Activated T-helper 9 cell treated with anti-CD3 and anti-CD28 coated beads, Interleukin-2, amount 50 U/mL, for 16 hours (primary cell): ENCODE data around the gene POLR2M.
A peak's percentile ranks its signal among the peaks of the same experiment; 100 is the strongest.

Source experiments
- DNase-seq: peaks from one replicate; pipeline ENCODE4 v3.0.0-alpha.2; 2020; ENCODE audit warnings: low read depth

Gene POLR2M

DNA sequence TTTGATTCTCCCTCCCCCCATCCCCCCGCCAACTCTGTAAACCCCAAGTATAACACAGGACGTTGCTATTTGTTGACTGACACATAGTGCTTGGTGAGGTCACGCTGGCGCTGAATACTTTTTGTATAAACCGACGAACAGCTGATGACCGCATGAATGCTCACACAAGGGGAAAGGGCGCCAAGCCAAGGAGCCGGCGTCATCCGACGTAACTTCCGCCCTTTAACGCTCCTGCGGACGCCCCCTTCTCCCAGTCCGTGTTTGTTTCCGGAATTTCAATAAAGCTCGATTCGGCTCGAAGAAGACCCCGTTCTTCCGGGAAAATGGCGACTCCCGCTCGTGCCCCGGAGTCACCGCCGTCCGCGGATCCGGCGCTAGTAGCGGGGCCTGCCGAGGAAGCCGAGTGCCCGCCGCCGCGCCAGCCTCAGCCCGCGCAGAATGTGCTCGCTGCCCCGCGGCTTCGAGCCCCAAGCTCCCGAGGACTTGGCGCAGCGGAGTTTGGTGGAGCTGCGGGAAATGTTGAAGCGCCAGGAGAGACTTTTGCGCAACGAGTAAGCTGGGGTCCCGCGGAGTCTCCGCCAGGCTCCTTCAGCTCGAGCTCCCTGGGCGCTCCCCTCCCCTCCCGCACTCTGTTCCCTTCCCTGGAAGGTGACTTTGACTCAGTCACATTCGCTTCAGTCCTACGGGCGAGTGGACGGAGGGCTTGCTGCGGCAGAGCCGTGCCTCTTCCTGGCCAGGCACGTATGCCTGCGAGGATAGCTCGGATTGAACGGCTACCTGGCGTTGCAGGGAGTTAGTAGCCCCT is at the start of gene POLR2M:
Gene POLR2M (plus strand): TSS at position 310 of the 805 bp plus-strand sequence. CDS start 129 bp downstream, at position 439.
- DNase-seq, result peak; percentile 84

DNA sequence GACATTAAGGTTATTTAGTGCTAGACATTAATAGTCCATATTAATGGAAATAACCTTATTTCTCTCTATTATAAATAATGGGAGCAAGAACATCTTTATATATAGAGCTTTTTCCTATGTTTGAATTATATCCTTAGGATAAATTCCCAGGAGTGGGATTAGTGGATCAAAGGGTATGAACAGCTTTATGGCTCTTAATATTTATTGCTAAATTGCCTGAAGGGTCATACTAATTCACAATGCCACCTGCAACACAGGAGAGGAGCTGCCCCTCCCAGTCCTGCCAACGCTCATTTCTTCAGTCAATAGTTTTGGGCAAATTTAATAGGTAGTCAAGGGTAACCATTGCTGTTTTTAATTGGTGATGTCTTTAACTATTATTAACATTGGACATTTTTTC is 48.9 kb upstream of the POLR2M start:
- no peak for DNase-seq

GRCh38 chr15:57662091-57662744 is 44.3 kb upstream of the POLR2M start:
- DNase-seq, result no peak

DNA sequence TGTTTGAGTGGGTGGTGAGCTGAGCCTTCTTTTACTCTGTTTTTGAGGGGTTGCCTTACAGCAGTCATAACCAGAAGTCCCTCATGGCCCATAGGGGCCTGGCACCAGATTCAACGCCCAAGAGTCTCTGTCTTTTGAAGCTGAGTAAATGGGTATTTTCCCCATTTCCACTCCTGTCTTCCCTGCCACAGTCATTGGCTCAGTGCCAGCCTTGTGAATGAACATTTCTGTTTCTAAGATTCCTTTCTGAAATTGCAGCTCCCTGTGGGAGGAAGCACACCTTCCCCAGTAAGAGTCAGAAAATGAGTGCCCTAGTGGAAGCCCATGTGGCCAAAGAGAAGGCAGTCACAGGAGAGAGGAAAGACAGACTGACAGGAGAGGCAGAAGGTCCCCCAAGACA is 43.7 kb upstream of the POLR2M start:
- DNase-seq, result no peak

GRCh38 chr15:57663262-57663661 is 43.3 kb upstream of the POLR2M start:
- DNase-seq, result no peak

- no peak for DNase-seq
Measured at GRCh38 chr15:57665194-57665593, 41.3 kb upstream of the POLR2M start.

DNA sequence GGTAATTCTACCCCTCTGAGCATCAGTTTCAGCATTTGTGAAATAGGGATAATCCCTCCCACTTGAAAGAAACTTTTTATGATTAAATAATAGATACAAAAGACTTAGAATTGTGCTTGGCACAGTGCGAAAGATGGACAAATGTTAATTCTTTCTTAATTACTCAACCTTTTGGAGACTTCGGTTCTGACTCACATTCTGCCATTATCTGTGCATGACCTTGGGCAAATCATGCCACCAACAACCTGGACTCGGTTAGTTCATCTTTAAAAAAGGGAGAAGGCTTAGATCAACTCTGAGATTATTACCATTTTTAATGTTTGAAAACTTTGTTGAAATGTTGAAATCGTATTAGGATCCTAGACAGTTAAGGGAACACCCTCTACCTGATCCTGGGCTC is 40.6 kb upstream of the POLR2M start:
- no peak for DNase-seq

GRCh38 chr15:57667171-57667849 is 39.2 kb upstream of the POLR2M start:
- no peak for DNase-seq

GRCh38 chr15:57668016-57668415 is 38.5 kb upstream of the POLR2M start:
- DNase-seq, result no peak

DNA sequence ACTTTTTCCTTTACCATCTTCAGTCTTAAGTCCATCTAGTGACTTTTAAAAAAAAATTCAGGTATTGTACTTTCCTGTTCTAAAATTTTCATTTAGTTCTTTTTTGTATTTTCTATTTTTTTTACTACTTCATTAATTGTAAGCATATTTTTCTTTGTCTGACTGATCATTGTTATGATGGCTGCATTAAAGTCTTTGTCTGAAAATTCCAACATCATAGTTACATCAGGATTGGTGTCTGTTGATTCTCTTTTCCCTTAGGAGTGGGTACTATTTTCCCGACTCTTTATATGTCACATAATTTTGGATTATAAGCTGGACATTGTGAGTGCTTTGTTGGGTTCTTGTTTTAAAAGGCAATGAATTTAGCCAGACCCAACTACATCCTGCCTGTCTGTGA is 34.9 kb upstream of the POLR2M start:
- no peak for DNase-seq

DNA sequence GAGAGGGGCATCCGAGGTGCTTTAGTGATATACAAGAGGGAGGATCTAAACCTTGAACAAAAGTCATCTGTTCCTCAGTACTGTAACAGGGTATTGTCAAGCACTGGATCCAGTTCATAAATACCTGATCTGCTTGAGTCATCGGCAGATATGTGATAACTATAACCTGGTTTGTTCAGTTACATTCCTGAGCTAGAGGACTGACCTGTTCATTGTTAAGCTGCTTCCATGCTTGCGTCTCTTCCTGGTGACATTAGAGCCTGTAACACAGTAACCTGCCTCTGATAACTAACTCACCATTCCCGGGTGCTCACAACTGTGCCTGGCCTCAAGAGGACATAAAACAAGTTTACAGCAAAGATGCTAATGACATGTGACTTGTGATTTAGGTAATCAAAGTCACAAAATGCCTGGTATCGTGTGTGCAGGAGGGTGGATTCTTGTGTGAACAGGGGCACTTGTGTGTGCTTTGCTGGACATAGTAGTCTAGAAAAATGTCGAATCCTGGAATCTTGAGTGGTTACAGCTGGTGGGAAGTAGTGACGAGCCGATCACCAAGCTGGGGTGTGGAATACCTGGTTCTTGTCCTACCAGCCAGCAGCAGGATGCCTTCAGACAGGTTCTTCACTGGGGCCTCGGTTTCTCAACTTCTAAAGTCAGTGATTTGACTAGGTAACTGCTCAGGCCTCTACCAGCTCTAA is 30.9 kb upstream of the POLR2M start:
- no peak for DNase-seq

DNA sequence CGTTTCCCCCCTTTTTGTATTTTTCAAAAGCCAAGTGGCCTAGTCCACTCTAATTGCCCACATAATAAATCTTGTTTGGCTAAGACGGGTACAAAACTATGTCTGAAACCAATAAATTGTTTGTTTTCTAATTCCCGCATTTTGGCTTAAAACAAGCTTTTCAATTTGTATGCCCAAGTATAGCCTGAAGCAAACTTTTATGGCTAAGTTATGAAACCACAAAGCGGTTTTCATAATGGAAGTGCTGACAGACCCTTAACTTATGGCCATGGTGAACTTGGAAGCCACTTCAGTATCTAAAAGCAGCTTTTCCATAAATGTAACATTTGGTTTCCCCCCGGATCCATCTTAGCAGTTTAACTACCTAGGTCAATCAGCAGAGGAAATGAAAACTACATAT is 29.9 kb upstream of the POLR2M start:
- no peak for DNase-seq

DNA sequence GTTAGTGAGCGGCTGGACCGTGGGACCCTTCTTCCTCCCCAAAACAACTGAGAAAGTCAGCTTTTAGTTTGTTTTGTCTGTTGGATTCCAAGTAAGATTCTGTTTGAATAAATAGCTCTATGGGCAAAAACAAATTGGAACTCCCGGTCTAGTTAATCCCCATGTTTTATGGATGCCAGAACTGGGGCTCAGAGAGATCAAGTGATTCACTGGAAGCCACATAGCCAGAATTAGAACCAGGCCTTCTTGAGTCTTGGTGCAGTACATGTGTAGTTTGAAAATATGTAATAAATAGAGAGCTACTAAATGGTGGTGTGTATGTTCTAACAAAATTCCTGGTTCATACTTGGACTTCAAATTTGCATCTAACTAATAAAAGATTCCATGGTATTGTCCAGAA is 29.3 kb upstream of the POLR2M start:
- DNase-seq, result no peak

DNA sequence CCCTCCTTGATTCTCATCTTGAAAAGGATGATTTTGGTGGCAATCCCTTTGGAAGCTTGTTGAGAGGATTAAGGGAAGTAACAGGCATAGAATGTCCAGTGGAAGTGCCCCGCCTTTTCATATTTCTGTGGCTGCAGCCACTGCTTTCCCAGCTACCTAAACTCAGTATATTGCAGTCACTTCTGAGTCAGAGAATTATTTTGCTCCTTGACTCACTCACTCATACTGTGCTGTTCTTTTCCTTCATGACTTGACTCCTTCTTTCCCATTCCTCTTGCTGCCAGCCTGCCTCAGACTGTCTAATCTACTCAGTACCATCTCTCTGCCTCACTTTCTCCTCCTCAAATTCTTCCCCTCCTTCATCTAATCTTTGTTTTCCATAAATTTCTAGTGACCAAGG is 26.5 kb upstream of the POLR2M start:
- no peak for DNase-seq

- DNase-seq, result no peak
Measured at GRCh38 chr15:57681011-57681410, 25.5 kb upstream of the POLR2M start.

- DNase-seq, result no peak
Measured at GRCh38 chr15:57683481-57683880, 23.0 kb upstream of the POLR2M start.

- no peak for DNase-seq
Measured at GRCh38 chr15:57684491-57685151, 21.9 kb upstream of the POLR2M start.

GRCh38 chr15:57685306-57686095 is 21.0 kb upstream of the POLR2M start:
- no peak for DNase-seq

- DNase-seq, result no peak
Measured at GRCh38 chr15:57686657-57687056, 19.9 kb upstream of the POLR2M start.

DNA sequence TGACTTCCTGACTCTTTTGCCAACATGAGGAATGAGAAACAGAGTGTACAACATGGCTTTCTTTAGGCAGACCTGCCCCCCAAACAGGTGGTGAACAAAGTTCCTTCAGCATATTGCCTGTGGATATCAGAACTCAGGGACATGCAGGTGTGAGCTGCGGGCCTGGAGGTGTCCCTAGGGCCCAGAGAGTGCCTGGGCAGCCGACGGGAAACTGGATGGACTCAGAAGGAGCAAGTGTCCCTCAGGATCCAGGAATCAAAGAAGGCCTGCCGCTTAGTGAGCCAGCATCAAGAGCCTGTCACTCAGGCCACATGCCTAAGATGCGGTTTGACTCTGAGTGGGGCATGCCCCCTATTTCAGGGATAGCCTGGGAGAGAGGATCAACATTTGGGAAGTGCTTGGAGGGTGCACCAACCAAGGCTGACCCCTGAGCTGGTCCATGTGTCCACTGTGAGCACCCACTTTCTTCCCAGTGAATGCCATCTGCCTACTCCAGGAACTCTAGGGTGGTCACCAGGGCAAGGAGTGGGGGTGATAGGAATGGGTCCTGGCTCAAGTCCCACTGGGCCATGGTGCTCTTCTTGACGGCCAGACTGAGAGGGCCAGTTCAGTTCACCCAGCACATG is 16.1 kb upstream of the POLR2M start:
- no peak for DNase-seq

DNA sequence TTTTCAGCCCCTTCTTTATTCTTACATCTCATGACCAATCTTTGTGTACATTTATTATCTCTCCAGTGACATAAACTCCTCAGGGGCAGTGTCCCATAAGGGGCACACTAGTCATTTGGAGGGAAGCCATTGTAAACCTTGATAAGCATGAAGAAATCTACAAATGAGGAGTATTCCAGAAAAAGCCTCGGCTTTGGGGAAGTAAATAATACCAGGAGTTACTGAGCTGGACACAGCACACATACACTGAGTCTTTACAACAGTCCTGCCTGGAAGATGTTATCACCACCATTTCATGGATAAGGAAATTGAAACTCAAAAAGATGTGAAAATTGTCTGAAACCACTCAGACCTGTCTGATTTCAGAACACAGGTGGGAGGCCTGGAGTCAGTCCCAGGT is 15.4 kb upstream of the POLR2M start:
- DNase-seq, result no peak
